Measurements from ENCODE around the gene ACBD3. TPM values are rescaled to one million over a fixed set of nuclear protein-coding genes. Genes with fewer than 3 reads are reported as not detected.

Gene ACBD3
- total and polyA plus RNA-seq, 2 of the 8 experiments (the other 6 are each of a cell fraction or from before 2014, with no cell fraction given): 8.4 to 29.4 TPM

DNA sequence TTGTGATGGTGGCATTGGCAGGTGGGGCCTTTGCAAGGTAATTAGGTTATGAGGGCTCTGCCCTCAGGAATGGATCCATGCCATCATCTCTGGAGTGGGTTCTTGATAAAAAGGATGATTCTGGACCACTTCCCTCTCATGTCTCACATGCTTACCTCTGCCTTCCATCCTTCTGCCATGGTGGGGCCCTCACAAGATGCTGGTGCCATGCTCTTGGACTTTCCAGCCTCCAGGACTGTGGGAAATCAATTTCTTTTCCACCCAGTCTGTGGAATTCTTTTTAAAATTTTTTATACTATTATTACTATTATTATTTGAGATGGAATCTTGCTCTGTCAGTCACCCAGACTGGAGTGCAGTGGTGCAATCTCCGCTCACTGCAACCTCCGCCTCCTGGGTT lies 57.3 kb downstream of the ACBD3 start (continued):
- TF ChIP-seq, protein P1, sequence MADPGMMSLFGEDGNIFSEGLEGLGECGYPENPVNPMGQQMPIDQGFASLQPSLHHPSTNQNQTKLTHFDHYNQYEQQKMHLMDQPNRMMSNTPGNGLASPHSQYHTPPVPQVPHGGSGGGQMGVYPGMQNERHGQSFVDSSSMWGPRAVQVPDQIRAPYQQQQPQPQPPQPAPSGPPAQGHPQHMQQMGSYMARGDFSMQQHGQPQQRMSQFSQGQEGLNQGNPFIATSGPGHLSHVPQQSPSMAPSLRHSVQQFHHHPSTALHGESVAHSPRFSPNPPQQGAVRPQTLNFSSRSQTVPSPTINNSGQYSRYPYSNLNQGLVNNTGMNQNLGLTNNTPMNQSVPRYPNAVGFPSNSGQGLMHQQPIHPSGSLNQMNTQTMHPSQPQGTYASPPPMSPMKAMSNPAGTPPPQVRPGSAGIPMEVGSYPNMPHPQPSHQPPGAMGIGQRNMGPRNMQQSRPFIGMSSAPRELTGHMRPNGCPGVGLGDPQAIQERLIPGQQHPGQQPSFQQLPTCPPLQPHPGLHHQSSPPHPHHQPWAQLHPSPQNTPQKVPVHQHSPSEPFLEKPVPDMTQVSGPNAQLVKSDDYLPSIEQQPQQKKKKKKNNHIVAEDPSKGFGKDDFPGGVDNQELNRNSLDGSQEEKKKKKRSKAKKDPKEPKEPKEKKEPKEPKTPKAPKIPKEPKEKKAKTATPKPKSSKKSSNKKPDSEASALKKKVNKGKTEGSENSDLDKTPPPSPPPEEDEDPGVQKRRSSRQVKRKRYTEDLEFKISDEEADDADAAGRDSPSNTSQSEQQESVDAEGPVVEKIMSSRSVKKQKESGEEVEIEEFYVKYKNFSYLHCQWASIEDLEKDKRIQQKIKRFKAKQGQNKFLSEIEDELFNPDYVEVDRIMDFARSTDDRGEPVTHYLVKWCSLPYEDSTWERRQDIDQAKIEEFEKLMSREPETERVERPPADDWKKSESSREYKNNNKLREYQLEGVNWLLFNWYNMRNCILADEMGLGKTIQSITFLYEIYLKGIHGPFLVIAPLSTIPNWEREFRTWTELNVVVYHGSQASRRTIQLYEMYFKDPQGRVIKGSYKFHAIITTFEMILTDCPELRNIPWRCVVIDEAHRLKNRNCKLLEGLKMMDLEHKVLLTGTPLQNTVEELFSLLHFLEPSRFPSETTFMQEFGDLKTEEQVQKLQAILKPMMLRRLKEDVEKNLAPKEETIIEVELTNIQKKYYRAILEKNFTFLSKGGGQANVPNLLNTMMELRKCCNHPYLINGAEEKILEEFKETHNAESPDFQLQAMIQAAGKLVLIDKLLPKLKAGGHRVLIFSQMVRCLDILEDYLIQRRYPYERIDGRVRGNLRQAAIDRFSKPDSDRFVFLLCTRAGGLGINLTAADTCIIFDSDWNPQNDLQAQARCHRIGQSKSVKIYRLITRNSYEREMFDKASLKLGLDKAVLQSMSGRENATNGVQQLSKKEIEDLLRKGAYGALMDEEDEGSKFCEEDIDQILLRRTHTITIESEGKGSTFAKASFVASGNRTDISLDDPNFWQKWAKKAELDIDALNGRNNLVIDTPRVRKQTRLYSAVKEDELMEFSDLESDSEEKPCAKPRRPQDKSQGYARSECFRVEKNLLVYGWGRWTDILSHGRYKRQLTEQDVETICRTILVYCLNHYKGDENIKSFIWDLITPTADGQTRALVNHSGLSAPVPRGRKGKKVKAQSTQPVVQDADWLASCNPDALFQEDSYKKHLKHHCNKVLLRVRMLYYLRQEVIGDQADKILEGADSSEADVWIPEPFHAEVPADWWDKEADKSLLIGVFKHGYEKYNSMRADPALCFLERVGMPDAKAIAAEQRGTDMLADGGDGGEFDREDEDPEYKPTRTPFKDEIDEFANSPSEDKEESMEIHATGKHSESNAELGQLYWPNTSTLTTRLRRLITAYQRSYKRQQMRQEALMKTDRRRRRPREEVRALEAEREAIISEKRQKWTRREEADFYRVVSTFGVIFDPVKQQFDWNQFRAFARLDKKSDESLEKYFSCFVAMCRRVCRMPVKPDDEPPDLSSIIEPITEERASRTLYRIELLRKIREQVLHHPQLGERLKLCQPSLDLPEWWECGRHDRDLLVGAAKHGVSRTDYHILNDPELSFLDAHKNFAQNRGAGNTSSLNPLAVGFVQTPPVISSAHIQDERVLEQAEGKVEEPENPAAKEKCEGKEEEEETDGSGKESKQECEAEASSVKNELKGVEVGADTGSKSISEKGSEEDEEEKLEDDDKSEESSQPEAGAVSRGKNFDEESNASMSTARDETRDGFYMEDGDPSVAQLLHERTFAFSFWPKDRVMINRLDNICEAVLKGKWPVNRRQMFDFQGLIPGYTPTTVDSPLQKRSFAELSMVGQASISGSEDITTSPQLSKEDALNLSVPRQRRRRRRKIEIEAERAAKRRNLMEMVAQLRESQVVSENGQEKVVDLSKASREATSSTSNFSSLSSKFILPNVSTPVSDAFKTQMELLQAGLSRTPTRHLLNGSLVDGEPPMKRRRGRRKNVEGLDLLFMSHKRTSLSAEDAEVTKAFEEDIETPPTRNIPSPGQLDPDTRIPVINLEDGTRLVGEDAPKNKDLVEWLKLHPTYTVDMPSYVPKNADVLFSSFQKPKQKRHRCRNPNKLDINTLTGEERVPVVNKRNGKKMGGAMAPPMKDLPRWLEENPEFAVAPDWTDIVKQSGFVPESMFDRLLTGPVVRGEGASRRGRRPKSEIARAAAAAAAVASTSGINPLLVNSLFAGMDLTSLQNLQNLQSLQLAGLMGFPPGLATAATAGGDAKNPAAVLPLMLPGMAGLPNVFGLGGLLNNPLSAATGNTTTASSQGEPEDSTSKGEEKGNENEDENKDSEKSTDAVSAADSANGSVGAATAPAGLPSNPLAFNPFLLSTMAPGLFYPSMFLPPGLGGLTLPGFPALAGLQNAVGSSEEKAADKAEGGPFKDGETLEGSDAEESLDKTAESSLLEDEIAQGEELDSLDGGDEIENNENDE (IDR thresholded peaks at IDR 0.05; ENCODE audit: insufficient replicate concordance, low read length): no peak
- TF ChIP-seq TEAD4 (IDR thresholded peaks at IDR 0.05; ENCODE audit: low read depth, low read length) (no peak), RXRA (IDR thresholded peaks at IDR 0.05; ENCODE audit: insufficient read depth, low read depth, low read length) (no peak), KDM1A (IDR thresholded peaks at IDR 0.05; ENCODE audit: borderline replicate concordance, low read length) (no peak), MAFK (IDR thresholded peaks at IDR 0.05; ENCODE audit: low read depth, low read length) (no peak), KDM4A (IDR thresholded peaks at IDR 0.05; ENCODE audit: low read depth, low read length, severe bottlenecking) (no peak), SIRT6 (IDR thresholded peaks at IDR 0.05; ENCODE audit: low read length) (no peak)
- TF ChIP-seq, protein P2, sequence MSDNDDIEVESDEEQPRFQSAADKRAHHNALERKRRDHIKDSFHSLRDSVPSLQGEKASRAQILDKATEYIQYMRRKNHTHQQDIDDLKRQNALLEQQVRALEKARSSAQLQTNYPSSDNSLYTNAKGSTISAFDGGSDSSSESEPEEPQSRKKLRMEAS (IDR thresholded peaks at IDR 0.05): no peak
